Activated CD4-positive, alpha-beta T cell treated with anti-CD3 and anti-CD28 coated beads, Interleukin-2, amount 10 ng/mL, durations not matched to agents 24 days and 14 days (primary cell): ENCODE measurements around the gene DPY19L1. TPM values are rescaled to one million over a fixed set of nuclear protein-coding genes. Genes with fewer than 3 reads are reported as not detected.
"Not testable (repeated sequence)": the region's sequence is repeated elsewhere in the genome, so short reads cannot be mapped to it uniquely, and the experiment has no call there.

Source experiments
- DNase-seq: peaks from one replicate; pipeline ENCODE4 v3.0.0; 2022
- H3K27ac Mint-ChIP-seq: one replicate; pipeline ENCODE4 v1.8.0; 2022; ENCODE audit warnings: mild to moderate bottlenecking, mixed read lengths
- H3K27me3 Mint-ChIP-seq: one replicate; pipeline ENCODE4 v1.8.0; 2022; ENCODE audit warnings: mixed read lengths
- H3K36me3 Mint-ChIP-seq: one replicate; pipeline ENCODE4 v1.8.0; 2022; ENCODE audit warnings: low read depth, mild to moderate bottlenecking, mixed read lengths
- H3K4me1 Mint-ChIP-seq: one replicate; pipeline ENCODE4 v1.8.0; 2021; ENCODE audit warnings: mixed read lengths
- H3K4me3 Mint-ChIP-seq: one replicate; pipeline ENCODE4 v1.8.0; 2022; ENCODE audit warnings: mild to moderate bottlenecking, moderate library complexity, mixed read lengths
- H3K9me3 Mint-ChIP-seq: one replicate; pipeline ENCODE4 v1.8.0; 2021; ENCODE audit warnings: mixed read lengths
- intact Hi-C: fragments of 100-400 bp; cut with micrococcal nuclease; formaldehyde crosslinking; loops from one replicate; pipeline ENCODE4 v1.15.1; 2023
- total RNA-seq: library from RNA; stranded (reverse); gene quantifications from 2 replicates; pipeline ENCODE4 v1.2.3, GENCODE V29; 2022

Gene DPY19L1
- total RNA-seq, 1 donor from 2014 or later = 11.1 TPM

GRCh38 chr7:35022725-35023124 is 14.6 kb downstream of the DPY19L1 start:
- Mint-ChIP-seq H3K4me1 (peaks cover 2% of the 10 kb centered on the region), H3K27me3 (no peaks in the 10 kb centered on the region), H3K4me3 (no peak overlapping the region), H3K9me3 (no peaks in the 10 kb centered on the region), H3K36me3 (no peaks in the 10 kb centered on the region), H3K27ac (no peak overlapping the region)
- intact Hi-C loops = no loop called here
- DNase-seq = no peak

DNA sequence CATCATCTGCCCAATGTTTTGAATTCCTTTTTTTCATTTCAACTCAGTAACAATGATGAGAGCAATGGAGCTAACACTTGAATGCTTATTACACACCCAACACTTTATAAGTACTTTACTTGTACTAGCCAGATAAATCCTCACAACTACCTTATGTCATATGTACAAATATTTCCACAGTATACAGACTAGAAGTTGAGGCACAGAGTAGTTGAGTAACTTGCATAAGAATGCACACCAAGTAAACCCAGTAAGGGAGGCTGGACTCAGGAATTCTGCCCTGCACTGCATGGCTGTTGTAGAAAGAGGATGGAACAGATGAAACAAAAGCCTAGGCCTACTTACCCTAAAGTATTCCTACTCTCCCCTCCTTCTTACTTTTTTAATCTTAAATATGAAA is 15.8 kb downstream of the DPY19L1 start:
- intact Hi-C loops = no loop called here
- H3K9me3 Mint-ChIP-seq = no peaks in the 10 kb centered on the region
- no peak overlapping the region for H3K27ac Mint-ChIP-seq
- peaks cover 2% of the 10 kb centered on the region for H3K4me1 Mint-ChIP-seq
- DNase-seq = no peak
- H3K4me3 Mint-ChIP-seq = no peak overlapping the region
- H3K36me3 Mint-ChIP-seq = no peaks in the 10 kb centered on the region
- no peaks in the 10 kb centered on the region for H3K27me3 Mint-ChIP-seq

DNA sequence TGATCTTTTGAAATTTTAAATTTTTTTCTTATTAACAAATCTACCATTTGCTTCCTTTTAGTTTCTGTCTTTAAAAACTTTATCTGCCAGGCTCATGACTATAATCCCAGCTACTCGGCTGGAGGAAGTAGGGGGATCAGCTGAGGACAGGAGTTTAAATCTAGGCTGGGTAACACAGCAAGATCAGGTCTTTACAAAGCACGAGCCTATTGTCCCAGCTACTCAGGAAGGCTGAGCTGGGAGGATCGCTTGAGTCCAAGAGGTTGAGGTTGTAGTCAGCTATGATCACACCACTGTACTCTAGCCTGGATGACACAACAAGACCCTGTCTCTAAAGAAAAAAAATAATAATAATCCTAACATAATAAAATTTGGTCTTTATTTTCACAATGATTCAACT is 17.5 kb downstream of the DPY19L1 start:
- intact Hi-C loops = no loop called here
- H3K27me3 Mint-ChIP-seq = no peaks in the 10 kb centered on the region
- no peak overlapping the region for H3K27ac Mint-ChIP-seq
- no peaks in the 10 kb centered on the region for H3K9me3 Mint-ChIP-seq
- DNase-seq = no peak
- H3K4me3 Mint-ChIP-seq = no peak overlapping the region
- H3K36me3 Mint-ChIP-seq = peaks cover 2% of the 10 kb centered on the region
- peaks cover 2% of the 10 kb centered on the region for H3K4me1 Mint-ChIP-seq

- Mint-ChIP-seq H3K36me3 (peaks cover 2% of the 10 kb centered on the region), H3K4me1 (peaks cover under 1% of the 10 kb centered on the region), H3K27ac (no peak overlapping the region), H3K27me3 (no peaks in the 10 kb centered on the region), H3K4me3 (no peak overlapping the region), H3K9me3 (no peaks in the 10 kb centered on the region)
- intact Hi-C loops = no loop called here
- no peak for DNase-seq
Observed at GRCh38 chr7:35019179-35019729, 18.0 kb downstream of the DPY19L1 start.

DNA sequence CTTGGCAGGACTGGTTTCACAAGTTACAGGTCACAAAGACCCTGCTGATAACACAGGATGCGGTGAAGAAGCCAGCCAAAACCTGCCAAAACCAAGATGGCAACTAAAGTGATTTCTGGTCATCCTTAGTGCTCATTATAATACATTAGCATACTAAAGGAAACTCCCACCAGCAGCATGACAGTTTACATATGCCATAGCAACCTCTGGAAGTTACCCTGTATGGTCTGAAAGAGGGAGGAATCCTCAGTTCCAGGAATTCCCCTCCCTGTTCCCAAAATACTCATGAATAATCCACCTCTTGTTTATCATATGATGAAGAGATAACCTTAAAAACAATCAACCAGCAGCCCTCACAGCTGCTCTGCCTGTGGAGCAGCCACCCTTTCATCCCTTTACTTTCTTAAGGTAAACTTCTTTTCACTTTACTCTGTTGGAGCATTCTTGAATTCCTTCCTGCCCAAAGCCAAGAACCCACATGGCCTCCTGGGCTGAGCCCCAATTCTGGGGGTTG is 21.9 kb downstream of the DPY19L1 start:
- no peaks in the 10 kb centered on the region for H3K4me1 Mint-ChIP-seq
- H3K27ac Mint-ChIP-seq = no peak overlapping the region
- no peaks in the 10 kb centered on the region for H3K27me3 Mint-ChIP-seq
- intact Hi-C loops = no loop called here
- no peak for DNase-seq
- H3K9me3 Mint-ChIP-seq = no peaks in the 10 kb centered on the region
- no peak overlapping the region for H3K4me3 Mint-ChIP-seq
- peaks cover 4% of the 10 kb centered on the region for H3K36me3 Mint-ChIP-seq

DNA sequence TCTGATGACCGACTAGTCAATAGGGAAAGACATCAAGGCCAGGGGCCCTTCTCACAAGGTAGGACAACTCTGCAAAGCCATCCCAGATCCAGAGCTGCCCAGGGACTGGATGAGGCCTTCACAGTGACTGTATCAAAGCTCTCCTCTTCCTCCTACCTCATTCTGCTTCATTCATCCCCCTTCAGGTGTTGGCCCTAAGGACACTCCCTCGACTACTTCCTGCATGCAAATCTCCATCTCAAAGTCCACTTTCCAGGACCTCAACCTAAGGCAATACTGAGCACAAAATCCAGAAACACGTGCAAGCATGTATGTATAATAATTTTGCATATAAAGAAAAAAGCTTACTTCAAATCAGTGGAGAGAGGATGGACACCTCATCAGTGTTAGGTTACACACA is 25.1 kb downstream of the DPY19L1 start:
- Mint-ChIP-seq H3K27ac (no peak overlapping the region), H3K4me3 (no peak overlapping the region), H3K9me3 (no peaks in the 10 kb centered on the region), H3K4me1 (no peaks in the 10 kb centered on the region), H3K36me3 (peaks cover 5% of the 10 kb centered on the region), H3K27me3 (no peaks in the 10 kb centered on the region)
- DNase-seq = no peak
- intact Hi-C loops = no loop called here

DNA sequence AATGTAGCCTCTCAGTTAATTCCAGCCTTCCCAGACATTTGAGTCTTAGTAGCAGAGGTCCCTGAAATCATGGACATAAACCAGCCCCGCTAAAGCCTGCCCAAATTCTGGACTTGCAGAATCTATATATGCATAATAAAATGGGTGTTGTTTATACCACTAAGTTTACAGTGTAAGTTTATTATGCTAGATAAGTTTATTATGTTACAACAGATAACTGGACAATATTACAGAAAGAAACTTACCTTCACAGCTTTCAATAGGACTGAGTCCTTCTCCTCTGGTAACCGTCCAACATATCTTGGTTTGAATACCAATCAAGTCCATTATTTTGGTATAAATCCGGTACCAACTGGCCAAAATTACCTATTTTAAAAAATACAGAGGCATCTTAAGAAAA is 26.2 kb downstream of the DPY19L1 start:
- Mint-ChIP-seq H3K27me3 (no peaks in the 10 kb centered on the region), H3K27ac (no peak overlapping the region), H3K4me3 (no peak overlapping the region), H3K36me3 (peaks cover 5% of the 10 kb centered on the region), H3K4me1 (no peaks in the 10 kb centered on the region), H3K9me3 (no peaks in the 10 kb centered on the region)
- DNase-seq = no peak
- intact Hi-C loops = no loop called here

DNA sequence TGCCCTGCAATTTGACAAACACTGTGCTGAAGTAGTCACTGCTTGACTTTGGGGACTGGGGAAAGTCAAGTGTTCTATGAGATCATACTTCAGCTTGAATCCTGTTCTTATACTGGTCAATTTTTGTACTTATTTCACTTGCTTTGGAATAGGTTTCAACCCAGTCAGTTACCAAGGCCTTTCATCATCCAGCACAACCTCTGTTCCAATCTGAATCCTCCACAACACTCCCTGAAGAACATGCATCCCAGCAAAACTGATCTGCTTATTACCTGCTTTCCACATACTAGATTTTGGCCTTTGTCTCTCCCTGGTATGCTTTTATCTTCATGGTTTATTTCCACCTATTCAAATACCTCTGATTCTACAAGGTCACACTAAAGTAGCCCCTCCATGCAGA is 29.5 kb downstream of the DPY19L1 start:
- Mint-ChIP-seq H3K27me3 (no peaks in the 10 kb centered on the region), H3K4me3 (no peak overlapping the region), H3K27ac (no peak overlapping the region), H3K36me3 (peaks cover 3% of the 10 kb centered on the region), H3K4me1 (no peaks in the 10 kb centered on the region), H3K9me3 (no peaks in the 10 kb centered on the region)
- intact Hi-C loops = no loop called here
- no peak for DNase-seq

DNA sequence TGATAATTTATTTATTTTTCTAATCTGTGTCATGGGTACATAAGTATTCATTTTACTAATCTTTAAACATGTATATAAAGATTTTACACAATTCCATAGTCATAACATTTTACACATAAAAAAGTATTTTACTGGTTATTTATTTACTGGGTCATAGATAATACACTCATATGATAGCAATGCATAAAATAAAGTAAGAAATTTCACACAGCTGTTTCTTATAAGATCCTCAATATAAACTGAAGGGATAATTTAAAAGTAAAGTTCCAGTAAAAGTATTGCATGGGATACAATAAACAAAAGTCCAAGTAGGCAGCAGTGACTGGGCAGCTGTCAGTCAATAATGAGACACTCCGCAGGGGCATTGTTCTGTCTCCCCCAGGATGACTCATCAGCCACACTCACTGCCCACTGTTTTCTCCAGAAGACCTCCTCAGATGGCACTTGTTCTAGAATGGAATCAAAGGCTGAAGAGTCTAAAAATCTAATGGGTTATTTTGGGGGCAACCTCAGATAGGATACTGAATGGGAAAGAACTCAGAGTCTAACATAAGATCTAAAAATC is 32.7 kb downstream of the DPY19L1 start:
- H3K27ac Mint-ChIP-seq = no peak overlapping the region
- no peaks in the 10 kb centered on the region for H3K36me3 Mint-ChIP-seq
- H3K4me3 Mint-ChIP-seq = no peak overlapping the region
- DNase-seq = no peak
- no peaks in the 10 kb centered on the region for H3K9me3 Mint-ChIP-seq
- intact Hi-C loops = no loop called here
- H3K4me1 Mint-ChIP-seq = no peaks in the 10 kb centered on the region
- no peaks in the 10 kb centered on the region for H3K27me3 Mint-ChIP-seq

- DNase-seq = no peak
- Mint-ChIP-seq H3K27ac (no peak overlapping the region), H3K4me1 (no peaks in the 10 kb centered on the region), H3K36me3 (no peaks in the 10 kb centered on the region), H3K4me3 (no peak overlapping the region), H3K27me3 (no peaks in the 10 kb centered on the region), H3K9me3 (no peaks in the 10 kb centered on the region)
- intact Hi-C loops = no loop called here
Observed at GRCh38 chr7:35003679-35004303, 33.5 kb downstream of the DPY19L1 start.

DNA sequence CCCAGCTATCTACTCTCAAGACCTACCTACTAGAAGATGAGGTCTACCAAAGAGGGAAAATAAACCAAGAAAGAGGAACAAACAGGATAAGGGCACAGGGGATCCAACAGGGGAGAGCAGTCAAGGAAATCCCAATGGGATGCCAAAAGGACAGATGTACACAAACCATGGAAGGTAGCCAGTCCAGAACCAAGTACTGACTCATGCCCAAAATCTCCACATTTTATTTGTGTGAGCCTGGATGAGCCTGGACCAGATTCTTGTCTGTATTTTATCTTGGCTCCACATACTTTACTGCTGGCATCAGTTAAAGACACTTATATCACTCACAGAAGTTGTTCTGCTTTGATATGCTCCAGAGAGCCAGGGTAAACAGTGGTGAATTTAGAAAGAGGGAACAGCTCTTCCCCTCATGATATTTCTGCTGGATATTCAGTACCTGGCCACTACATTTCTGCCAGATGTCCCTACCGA is 34.1 kb downstream of the DPY19L1 start:
- H3K27ac Mint-ChIP-seq, DNase-seq, H3K27me3 Mint-ChIP-seq, H3K4me3 Mint-ChIP-seq, H3K9me3 Mint-ChIP-seq, intact Hi-C loops, H3K4me1 Mint-ChIP-seq, H3K36me3 Mint-ChIP-seq: not testable (repeated sequence)

DNA sequence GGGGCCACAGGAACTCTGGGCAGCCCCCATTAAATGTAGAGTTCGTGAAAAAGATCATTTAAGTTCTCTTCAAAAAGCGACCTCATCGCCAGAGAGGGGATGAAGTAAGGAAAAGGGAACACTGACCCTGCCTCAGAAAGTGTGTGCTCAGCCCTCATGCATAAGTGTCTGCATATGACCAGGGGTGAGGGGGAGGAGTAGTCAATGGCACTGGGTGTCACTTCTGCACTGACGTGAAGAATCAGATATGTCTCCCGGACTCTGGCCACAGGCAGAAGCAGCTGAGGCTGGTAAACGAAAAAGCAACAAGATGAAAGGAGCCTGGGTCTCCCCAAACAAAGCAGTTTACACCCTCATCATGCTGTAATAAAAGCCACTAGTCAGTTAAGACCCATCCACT is 39.0 kb downstream of the DPY19L1 start:
- not testable (repeated sequence) for H3K27ac Mint-ChIP-seq, H3K27me3 Mint-ChIP-seq, DNase-seq, H3K36me3 Mint-ChIP-seq, H3K4me3 Mint-ChIP-seq, H3K9me3 Mint-ChIP-seq, H3K4me1 Mint-ChIP-seq
- intact Hi-C loops = loop anchor here (10.0 kb wide), 1 partner anchor 174 kb away; no protein-coding TSS in a partner anchor

DNA sequence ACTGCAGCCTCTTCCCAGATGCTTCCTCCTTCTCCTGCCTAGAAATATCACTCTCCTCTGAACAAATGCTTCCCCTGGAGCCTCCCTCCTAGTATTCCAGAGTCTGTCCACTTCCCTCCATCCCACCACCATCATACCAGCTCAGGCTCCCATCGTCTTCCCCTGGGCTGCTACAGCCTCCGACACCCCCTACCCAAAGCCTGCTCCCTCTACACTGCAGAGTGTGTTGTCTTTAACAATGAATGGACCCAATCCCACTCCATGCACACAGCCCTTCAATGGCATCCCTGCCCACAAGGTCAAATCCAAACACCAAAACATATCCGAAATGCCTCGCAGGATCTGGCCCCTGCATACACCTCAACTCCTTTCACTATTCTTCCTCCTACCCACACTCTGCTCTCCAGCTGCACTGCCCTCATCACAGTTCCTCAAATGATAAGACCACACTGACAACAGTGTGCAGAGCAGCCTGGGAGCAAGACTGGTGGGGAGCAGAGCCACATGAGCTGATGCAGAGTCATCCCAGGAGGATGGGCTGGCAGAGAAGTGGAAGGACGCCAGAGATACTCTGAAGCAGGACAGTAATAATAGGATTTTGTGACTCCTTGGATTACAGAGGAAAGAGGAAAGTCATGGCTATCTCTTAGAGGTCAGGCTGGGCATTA is 40.7 kb downstream of the DPY19L1 start:
- intact Hi-C loops = loop anchor here (10.0 kb wide), 1 partner anchor 172 kb away; no protein-coding TSS in a partner anchor
- H3K36me3 Mint-ChIP-seq, H3K27ac Mint-ChIP-seq, DNase-seq, H3K4me3 Mint-ChIP-seq, H3K4me1 Mint-ChIP-seq, H3K9me3 Mint-ChIP-seq, H3K27me3 Mint-ChIP-seq: not testable (repeated sequence)

- Mint-ChIP-seq H3K4me1 (peaks cover 13% of the 10 kb centered on the region), H3K36me3 (no peaks in the 10 kb centered on the region), H3K4me3 (no peak overlapping the region), H3K27me3 (no peaks in the 10 kb centered on the region), H3K27ac (no peak overlapping the region), H3K9me3 (no peaks in the 10 kb centered on the region)
- intact Hi-C loops = loop anchor here (10.0 kb wide), 1 partner anchor 171 kb away; no protein-coding TSS in a partner anchor
- no peak for DNase-seq
Observed at GRCh38 chr7:34995757-34996156, 41.5 kb downstream of the DPY19L1 start.
